CD4-positive, alpha-beta T cell treated with Interleukin-17A for 4 hours (primary cell): Measurements from ENCODE around the gene ATAD2B.

Source experiments
- DNase-seq: peaks from one replicate; pipeline ENCODE4 v3.0.0-alpha.2; 2020; ENCODE audit warnings: mixed read lengths

Gene ATAD2B

DNA sequence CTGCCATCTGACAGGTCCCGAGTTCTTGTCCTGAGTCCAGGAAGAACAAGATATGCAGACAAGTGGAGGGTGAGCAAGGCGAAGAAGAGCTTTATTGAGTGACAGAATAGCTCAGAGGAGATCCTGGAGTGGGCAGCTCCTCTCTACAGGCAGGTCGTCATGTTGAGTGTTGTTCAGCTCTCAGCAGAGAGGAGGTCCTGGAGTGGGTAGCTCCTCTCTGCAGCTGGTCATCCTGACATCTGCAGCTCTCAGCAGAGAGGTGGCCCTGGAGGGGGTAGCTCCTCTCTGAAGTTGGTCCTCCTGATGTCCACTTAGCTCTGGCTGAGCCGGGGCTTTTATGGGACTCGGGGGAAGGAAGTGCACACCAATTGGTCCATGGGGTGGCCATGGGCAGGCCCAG lies 90.4 kb downstream of the ATAD2B start:
- DNase-seq = no peak

DNA sequence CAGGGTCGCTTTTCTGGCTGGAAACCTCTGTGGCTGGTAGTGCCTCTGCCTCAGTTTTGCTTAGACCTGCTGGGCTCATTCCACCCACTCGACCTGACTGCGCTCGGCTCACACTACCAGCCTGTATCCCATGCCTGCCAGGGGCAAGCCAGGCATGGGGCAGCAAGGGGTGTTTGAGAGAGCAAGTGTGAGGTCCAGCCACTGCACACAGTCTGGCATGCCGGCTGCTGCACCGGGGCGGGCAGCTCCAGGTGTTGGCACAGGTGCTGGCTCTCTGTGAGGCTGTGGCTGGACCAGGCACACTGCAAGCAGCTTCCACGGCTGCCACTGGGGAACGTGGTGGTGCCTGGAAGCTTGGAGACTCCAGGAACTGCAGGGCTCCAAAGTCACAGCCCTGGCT lies 90.9 kb downstream of the ATAD2B start:
- DNase-seq = no peak

DNA sequence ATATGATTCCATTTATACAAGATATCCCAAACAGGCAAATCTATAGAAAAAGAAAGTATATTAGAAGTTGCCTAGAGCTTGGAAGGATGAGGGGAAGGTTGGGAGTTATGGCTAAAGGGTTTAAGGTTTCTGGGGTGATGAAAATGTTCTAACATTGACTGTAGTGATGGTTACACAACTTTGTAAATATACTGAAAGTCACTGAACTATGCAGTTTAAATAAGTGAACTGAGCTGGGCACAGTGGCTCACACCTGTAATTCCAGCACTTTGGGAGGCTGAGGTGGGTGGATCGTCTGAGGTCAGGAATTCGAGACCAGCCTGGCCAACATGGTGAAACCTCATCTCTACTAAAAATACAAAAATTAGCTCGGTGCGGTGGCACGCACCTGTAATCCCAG lies 91.5 kb downstream of the ATAD2B start:
- no peak for DNase-seq

DNA sequence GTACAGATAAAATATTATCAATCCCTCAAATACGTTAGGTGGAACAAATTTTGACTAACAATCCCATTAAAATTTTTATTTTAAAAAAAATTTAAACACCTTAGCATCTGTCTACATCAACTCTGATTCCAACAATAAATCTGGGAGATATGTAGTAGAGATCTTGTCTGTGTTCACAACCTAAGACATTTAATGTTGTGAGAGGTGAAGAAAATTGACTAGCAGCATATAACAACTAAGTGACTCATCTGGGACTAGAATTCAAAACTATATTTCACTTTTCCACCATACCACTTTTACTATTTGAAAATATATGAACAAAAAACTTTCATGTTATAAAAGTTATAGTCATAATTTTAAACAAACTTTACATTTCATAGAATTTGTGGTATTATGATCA lies 97.9 kb downstream of the ATAD2B start:
- no peak for DNase-seq

DNA sequence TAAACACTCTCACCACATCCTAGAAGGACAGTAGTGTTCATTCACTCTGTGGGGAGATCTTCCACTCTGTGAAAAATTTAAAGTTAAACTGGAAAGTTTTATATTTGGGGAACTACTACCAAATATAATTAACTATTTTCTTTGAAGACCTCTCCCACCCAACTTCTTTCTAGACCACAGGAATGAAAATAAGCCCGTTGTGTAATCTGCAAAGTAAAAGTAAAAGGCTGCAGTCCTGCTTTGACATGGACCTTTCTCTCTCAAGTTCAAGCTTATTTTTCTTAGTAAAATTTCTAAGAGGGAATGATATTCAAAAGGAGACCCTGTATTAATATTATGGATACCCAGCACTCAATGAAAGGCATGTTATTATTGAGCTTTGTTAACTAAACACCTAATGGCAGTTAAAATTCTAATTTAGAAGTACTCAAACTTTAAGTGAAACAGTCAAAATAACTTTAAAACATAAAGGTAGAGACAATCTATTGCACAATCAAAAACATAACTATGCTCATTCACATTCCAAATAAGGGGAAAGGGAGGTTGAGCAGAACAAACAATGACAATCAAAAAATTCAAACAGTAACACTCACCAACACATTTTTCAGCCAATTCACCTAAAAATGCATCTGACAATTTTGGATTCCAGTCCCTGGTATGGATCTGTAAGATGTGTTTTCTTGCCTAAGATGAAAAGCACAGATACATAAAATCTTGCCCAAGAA lies 98.5 kb downstream of the ATAD2B start:
- DNase-seq = no peak

DNA sequence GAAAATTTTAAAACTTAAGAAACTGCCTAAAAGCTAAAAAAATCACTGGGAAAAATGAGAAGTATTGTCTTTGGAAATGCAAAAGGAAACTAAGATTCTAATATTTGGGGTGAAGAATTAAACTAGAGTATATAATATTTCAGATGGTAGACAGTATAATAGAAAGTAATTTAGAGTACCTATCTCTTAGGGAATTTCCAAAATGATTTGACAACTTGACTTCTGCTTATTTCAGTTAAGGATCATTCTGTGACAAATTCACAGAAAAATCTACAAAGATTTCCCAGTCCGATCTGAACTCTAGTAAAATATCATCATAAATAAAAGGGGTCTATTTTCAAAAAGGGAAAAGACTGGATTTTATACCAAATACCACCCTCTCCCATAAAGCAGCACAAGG lies 99.6 kb downstream of the ATAD2B start:
- no peak for DNase-seq

DNA sequence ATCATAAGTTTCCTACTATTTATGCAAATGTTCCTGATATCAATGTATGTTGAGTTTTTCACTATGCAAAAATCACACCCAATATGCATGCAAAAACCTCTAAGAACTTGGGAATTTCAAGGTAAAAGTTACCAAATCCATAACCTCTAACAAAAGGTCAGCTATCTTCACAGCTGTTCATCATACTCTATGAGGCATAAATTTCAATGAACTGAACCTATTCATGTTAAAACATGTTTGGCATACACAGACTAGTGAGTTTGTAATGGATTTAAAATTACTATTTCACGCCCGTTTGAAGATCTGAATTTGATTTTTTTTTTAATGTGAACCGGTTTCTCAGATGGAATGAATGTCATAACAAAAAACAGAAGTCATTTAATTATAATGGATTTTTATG lies 100.2 kb downstream of the ATAD2B start:
- DNase-seq = no peak

DNA sequence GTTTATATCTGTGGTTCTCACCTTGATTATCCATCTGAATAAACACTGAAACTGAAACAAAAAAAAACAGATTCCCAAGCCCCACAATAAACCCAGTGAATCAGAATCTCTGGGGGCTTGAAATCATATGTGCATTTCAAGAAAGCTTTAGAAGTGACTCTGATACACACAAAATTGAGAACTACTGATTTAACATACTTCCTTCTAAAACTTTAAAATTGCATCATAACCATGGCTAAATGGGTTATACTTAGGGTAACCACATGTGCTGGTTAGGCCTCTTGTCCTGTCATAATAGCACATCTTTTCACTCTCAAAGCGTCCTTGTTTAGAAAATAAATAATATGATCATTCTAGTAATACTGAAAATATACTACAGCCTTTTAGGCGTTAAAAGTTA lies 100.9 kb downstream of the ATAD2B start:
- DNase-seq = no peak

DNA sequence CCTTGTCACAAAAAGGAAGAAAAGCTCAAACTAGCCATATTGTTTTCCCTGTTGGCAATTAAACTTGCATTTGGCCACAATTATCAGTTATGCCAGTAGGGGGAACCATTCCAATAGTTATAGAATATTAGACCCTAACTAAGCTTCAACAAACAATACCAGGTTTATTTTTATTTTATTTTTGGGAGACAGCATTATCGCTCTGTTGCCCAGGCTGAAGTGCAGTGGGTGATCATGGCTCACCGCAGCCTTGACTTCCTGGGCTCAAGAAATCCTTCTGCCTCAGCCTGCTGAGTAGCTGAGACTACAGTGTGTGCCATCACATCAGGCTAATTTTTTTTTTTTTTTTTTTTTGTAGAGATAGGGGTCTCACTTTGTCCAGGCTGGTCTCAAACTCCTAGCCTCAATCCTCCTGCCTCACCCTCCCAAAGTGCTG lies 102.1 kb downstream of the ATAD2B start:
- peak; percentile 28 for DNase-seq

DNA sequence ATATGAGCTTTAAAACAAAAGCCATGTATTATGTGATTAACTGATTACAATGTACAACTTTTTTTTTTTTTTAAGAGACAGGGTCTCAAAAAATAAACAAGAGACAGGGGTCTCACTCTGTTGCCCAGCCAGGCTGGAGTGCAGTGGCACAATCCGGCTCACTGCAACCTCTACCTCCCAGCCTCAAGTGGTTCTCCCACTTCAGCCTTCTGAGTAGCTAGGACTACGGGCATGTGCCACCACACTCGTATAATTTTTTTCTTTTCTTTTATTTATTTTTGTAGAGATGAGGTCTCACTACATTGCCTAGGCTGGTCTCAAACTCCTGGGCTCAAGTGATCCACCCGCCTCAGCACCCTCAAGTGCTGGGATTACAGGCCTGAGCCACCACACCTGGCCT lies 103.1 kb downstream of the ATAD2B start:
- no peak for DNase-seq

DNA sequence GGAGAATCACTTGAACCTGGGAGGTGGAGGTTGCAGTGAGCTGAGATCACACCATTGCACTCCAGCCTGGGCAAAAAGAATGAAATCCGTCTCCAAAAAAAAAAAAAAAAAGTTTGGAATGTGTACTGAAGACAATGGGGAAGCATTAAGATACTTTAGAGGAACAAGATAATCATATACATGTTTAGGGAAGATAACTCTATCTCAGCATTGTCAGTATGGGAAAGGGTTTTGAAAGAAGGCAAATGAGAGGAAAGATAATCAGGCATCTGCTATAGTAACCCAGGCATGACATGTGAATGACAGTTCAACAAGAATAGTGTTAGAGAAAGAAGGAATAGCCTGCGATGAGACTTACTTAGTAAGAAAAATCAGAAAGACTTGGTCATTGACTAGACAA lies 112.0 kb downstream of the ATAD2B start:
- no peak for DNase-seq

DNA sequence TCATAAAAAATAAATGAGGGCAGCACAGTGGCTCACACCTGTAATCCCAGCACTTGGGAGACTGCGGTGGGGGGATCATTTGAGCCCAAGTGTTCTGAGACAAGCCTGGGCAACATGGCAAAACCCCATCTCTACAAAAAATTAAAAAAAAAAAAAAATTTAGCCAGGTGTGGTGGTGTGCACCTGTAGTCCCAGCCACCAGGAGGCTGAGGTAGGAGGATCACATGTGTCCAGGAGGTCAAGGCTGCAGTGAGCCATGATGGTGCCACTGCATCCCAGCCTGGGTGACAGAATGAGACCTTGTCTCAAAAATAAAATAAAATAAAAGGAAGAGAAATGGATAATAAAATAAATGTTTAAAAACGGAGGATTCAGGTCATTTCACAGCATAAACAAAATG lies 113.5 kb downstream of the ATAD2B start:
- no peak for DNase-seq

DNA sequence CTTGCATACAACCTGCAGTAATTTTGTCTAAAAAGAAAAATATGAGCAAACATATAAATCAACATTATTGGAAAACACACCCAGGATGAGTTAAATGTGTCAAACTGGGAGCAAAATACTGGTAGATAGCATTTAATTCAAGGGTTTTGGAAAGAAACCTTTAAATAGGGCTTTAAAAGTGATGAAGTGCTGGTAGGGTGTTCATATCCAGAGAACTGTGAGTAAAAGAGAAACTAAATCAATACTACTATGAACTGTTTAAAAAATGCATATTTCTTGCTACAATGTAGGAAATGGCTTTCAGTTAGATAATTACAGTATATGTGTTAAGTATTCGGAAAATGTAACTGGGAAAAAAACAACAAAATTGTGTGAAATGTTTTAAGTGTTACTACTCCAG lies 117.8 kb downstream of the ATAD2B start:
- DNase-seq = no peak

DNA sequence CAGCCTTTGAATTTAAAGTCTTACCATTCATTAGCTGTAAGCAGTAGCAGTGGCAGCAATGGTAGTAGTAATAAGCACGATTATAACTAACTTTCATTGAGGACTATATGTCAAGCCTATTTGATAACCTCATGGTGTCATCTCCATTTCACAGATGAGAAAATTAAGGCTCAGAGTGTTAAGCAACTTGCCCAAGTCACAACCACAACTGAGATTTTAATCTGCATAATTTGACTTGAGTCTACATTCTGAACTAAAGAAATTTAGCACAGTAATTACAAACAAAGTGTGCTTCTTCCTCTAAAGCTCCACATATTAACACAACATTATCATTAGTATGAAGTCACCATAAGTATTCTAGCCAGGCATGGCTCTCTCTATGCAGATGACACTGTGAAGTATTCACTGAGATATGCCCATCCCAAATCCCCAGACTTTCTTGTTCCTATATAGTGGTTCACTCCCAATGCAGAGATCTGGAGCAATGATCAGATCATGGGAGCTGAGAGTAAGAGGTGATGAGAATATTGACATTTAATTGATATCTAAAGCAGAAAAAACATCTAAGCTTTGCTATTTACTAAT lies 120.2 kb downstream of the ATAD2B start:
- DNase-seq = no peak

DNA sequence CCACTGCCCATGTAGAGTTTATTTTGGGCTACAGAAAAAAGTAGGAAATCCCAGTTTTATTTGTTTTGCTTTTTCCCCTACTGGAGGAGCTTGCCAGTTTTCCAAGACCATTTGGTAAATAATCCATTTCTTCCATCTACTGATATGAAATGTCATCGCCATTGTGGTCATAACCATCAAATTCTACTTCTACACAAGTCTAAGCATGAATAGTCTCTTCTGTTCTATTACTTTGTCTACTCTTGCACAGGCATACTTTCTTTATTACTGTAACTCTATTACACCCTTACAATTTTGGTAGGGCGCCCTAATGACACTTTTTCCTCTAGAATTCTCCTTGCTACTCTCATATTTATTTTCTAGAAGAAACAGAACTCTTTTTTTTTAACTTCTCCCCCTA lies 120.7 kb downstream of the ATAD2B start:
- DNase-seq = no peak

DNA sequence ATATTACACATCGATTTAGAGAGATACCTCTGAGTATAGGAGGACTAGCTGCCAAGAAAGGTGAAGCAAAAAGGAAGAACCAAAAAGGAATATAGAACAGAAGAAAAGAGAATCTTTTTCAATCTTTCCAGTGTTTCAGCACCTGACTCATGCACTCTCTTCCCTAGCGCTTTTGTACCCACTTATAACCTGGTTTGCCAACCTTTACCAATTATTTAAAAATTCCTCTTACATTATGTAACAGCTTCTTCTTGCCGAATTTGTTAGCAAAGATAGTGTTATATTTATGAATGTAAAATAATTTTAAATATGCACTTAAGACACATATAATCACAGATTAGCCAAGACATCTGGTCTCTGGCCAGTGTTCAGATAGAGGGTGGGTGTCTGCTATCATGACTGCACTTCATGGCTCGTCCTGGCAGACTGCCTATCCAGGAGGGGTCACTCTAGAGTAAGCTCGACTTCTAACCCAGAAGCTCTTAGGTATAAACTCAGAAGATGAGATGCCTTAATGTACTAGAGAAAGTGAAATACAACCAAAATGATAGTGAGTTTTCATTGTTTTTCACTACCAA lies 122.9 kb downstream of the ATAD2B start:
- DNase-seq = peak; percentile 11

DNA sequence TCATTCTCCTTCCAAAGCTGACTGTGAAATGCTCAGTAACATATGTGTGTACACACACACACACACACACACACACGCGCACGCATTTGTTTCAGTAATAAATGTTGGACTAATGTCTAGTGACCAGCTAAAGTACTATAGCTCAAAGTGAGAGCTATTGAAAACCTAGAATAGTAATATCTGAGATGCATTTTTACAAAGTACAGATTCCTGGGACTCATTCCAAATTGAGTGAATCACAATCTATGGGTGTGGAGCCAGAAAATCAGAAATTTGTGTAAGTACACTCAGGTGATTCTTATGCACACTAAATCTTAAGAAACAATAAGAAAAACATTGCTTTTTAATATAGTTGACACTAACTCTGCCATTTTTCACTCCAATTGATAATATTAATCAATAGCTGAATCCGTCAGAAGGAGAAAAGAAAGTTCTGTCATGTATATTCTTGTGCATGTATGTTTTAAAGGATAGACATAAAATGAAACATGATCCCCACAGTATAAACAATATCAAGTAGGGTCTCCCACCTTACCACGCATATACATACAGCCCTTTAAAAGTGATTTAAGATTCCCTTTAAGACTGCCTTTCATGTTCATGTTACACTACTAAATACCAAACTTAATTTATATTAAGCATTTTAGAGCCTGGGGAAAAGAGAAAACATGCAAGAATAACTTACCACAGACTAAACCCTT lies 123.5 kb downstream of the ATAD2B start:
- no peak for DNase-seq

DNA sequence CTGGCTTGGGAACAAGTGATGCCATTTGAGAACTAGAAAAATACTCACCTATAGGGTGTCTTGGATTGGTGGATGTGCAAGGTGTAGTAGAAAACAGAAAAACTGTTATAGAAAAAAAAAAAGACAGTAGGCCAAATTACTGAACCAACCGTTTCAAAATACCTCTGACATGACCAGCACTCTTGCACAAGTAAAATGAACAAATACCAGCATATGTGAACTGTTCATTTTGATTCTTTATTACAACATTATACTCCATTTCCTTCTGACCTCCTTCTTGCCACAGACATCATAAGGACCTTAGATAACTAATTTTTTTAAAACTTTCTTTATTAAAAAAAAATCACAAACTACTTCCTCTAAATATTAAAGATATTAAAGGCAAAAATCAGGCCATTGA lies 125.5 kb downstream of the ATAD2B start:
- DNase-seq = no peak

DNA sequence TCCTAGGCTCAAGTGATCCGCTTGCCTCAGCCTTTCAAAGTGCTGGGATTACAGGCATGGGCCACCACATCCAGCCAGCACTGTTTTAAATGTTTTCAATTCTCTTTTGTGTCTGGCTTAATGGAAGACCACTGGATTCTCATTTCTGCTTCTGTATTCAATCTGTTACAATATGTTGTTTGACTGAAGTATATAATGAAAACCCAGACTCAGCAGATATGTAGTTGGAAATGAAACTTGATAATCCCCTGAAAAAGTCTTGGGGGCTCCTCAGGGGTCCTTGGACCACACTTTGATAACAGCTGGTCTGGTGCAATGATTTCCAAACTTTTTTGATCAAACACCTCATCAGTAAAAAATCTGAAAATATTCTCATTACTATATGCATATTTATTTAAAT lies 132.7 kb downstream of the ATAD2B start:
- no peak for DNase-seq

DNA sequence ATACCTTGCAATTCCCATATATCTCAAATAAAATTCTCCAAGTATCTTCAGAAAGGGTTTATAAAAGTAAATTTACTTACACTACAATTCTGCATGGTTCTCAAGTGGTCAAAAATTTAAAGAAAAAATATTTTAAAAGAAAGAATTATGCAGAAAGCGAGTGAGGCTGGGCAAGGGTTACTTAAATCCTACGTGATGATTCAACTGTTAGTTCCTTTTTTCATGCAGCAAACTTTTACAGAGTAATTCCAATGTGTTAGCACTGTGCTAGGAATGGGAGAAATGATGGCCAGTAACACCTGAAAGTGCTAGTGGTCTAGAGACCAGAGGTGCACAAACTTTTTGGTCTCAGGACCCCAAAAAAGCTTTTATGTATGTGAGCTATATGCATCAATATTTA lies 133.4 kb downstream of the ATAD2B start:
- DNase-seq = no peak

DNA sequence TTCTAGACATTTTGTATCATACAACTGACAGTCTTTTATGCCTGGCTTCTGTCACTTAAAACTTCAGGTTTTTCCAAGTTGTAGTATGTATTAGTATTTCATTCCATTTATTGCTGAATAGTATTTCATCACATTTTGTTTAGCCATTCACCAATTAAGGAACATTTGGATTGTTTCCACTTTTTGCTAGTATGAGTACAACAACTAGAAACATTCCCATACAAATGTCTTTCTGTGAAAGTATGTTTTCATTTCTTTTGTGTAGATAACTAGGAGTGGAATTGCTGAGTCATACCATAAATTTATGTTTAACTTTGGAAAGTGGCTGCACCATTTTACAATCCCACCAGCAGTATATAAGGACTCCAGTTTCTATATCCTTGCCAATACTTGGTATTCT lies 135.9 kb downstream of the ATAD2B start:
- DNase-seq = no peak

DNA sequence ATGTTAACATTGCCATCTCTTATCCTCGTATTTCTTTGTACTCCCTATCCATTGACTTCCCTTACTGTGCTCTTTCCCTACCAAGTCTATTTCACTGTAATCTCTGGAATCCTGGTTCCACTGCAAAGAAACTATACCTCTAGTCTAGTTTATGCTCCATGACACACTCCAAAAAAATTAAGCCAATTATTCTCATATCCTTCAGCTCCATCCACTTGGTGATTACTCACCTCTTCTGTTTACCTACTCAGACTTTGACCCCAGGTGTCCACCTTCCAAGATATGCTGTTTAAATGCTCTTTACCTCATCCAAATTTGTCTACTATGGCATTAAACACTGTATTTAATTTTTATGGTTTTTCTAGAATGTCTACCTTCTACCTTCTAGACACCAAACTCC lies 137.9 kb downstream of the ATAD2B start:
- no peak for DNase-seq

DNA sequence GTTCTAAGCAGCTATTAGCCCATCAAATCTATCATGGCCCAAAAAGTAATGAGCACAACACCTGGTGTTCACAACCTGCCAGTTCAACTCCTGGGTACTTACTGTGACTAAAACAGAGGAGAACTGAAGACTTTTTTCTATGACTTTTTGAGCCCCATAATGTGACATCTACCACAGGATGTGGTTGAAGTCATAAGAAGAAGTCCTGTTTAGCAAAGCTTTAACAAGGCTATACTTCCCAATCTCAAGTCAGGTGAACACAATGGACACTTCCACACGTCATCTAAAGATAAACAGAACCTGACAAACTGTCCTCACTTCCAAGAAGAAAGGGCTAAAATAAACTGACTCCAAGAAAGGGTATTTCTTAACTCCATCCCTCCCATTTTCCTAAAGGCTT lies 138.8 kb downstream of the ATAD2B start:
- no peak for DNase-seq

DNA sequence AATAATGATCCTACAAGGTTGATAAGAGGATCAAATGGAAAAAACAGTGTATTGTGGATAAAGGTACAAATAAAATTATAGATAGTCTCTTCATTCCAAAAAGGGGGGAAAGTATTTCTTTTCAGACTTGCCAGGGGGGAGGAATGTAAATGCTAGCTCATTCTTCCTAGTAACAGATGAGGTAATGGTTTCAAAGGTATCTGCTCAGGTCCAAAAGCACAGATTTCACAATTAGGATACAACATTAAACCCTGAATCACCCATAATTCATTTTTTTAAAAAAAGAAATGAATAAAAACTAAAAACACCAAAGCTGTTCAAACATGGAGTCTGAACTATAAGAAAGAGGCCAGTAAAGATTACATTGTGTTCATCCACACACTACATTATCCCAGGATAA lies 142.0 kb downstream of the ATAD2B start:
- DNase-seq = no peak
